GM12875 (cell line): ENCODE measurements around the gene SASH3.

Source experiments
- H3K4me3 ChIP-seq: one replicate; pipeline ENCODE4 v1.5.1; 2011; ENCODE audit warnings: low read depth, low read length, control low read depth
- TF ChIP-seq, protein P1 (sequence below): IDR thresholded peaks from 2 replicates; pipeline ENCODE4 v1.5.1; 2011; ENCODE audit warnings: low read depth, mild to moderate bottlenecking, control low read depth, inconsistent platforms, low read length, moderate library complexity, borderline replicate concordance; ENCODE audit not compliant: insufficient read depth

Gene SASH3

DNA sequence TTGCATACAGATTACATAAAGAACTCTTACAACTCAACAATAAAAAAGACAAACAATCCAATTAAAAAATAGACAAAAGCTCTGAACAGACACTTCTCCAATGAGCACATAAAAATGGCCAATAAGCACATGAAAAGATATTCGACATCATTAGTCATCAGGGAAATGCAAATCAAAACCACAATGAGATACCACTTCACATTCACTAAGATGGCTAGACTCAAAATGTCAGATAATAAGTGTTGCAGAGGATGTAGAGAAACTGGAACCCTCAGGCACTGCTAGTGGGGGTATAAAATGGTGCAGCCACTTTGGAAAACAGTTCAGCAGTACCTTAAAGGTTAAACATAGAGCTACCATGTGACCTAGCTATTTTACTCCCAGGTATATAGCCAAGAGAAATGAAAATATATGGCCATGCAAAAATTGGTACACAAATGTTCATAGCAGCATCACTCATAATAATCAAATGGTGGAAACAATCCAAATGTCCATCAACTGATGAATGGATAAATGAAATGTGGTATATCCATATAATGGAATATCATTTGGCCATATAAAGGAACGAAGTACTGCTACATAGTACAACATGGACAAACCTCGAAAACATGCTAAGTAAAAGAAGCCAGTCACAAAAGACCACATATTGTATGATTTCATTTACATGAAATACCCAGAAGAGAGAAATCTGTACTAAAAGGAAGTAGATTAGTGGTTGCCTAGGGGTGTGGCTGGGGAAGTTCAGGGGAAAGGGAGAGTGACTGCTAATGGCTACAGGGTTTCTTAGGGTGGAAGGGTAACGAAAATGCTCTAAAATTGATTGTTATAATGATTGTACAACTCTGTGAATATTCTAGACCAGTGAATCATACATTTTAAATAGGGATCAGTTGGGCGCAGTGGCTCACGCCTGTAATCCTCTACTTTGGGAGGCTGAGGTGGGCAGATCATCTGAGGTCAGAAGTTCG is 29.4 kb downstream of the SASH3 start:
- TF ChIP-seq, protein P1, sequence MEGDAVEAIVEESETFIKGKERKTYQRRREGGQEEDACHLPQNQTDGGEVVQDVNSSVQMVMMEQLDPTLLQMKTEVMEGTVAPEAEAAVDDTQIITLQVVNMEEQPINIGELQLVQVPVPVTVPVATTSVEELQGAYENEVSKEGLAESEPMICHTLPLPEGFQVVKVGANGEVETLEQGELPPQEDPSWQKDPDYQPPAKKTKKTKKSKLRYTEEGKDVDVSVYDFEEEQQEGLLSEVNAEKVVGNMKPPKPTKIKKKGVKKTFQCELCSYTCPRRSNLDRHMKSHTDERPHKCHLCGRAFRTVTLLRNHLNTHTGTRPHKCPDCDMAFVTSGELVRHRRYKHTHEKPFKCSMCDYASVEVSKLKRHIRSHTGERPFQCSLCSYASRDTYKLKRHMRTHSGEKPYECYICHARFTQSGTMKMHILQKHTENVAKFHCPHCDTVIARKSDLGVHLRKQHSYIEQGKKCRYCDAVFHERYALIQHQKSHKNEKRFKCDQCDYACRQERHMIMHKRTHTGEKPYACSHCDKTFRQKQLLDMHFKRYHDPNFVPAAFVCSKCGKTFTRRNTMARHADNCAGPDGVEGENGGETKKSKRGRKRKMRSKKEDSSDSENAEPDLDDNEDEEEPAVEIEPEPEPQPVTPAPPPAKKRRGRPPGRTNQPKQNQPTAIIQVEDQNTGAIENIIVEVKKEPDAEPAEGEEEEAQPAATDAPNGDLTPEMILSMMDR: no peak

DNA sequence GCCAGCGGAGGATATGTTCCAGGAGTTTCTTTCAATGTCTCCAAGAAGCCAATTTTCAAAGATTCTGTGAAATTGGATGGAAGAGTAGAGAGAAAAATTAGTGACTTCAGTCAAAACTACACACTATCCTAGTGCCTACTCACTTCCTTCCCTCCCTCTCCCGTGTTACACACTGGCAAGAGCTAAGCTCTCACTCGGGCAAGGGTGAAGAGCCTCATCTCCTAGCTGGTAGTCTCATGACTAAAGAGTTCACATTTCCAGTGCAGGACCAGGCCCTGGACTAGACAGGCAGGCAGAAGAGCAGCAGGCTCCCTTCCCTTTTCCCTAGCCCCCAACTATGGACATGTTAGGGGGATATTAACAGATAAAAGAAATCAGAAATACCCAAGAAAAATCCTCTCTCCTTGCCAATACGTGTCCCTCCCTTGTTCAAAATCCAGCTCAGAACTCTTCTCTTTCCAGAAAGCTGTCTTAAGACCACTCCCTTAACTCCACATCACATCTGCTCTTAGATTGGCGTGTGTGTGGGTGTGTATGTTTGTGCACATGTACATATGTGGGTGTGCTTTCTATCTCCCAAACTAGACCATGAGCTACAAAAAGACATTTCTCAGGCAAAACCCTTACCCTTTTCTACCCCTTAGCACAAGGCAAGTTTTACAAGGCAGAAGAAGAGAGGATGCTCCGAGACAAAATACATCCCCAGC is 34.1 kb downstream of the SASH3 start:
- H3K4me3 ChIP-seq: no peak overlapping the region
- TF ChIP-seq, protein P1: no peak

More for the DNA sequence above, 29.4 kb downstream of the SASH3 start:
- no peak overlapping the region for H3K4me3 ChIP-seq

DNA sequence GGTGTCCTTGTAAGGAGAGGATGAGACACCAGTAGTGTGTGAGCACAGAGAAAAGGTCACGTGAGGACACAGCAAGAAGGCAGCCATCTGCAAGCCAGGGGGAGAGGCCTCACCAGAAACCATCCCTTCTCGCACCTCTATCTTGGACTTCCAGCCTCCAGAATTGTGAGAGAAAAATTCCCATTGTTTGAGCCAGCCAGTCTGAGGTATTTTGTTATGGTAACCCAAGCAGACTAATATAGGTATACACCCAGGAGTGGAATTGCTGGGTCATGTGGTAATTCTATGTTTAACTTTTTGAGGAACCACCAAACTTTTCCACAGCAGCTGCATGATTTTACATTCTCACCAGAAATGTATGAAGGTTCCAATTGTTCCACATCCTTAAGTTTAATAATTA is 38.4 kb downstream of the SASH3 start:
- no peak overlapping the region for H3K4me3 ChIP-seq
- TF ChIP-seq, protein P1: no peak

DNA sequence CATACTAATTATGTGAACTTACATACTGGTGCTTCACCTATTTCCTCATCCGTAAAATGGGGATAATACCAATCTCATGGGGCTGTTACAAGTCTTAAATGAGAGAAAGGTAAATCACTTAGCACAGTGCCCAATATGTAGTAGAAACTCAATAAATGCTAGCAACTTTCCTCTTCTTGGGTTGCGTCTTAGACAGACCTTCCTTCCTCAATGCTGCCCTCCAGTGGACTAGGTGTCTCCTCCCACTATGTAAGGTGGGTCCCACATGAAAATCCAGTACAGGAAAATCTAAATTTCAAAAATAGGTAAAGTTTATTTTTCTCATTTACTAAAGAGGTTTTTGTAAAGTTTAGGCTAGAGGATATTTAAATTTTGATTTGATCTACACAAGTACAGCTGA is 43.4 kb downstream of the SASH3 start:
- TF ChIP-seq, protein P1: peak; percentile 62
- no peak overlapping the region for H3K4me3 ChIP-seq

DNA sequence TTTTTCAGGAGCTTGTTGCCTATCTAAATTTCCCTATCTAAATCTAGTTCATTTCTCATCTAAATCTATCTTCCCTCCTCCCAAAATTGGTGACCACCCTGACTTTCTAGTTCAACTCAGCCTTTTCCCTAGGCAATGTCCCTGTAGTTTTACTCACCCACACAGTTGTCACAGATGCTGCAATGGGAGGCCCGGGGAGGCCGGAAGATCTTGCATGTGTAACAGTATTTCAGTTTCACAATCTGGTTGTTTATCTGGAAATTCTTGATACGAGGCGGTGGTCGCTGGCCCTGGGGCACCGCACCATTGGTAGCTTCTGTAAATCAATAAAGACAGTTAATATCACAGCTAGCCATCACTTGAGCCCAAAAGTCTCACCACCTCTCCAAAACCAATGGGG is 43.8 kb downstream of the SASH3 start:
- TF ChIP-seq, protein P1: no peak
- no peak overlapping the region for H3K4me3 ChIP-seq

DNA sequence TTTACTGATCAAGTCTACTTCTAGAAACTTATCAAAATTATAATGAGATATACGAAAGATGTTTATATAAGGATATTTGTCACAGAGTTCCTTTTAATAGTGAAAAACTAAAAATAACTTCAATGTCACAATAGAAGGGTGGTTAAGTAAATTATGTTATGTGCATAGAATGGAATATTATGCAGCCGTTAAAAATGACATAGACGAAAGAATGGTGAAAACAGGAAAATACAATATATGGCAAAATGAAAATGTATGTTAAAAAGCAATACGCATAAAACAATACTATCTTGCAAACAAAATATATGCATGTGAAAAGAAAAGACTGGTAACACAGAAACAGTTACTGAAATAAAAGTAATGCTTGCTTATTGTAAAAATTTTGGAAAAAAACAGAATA is 44.9 kb downstream of the SASH3 start:
- no peak overlapping the region for H3K4me3 ChIP-seq
- TF ChIP-seq, protein P1: no peak
